GM12892 (cell line): ENCODE results near the gene ATR.
"Not testable (repeated sequence)": the region's sequence is repeated elsewhere in the genome, so short reads cannot be mapped to it uniquely, and the experiment has no call there.

ENCODE experiments used
- DNase-seq: peaks from one replicate; pipeline ENCODE4 v3.0.0; 2011; ENCODE audit not compliant: insufficient read length
- FAIRE-seq: peaks from 2 replicates; lab custom pipeline; 2011; peaks lifted over from hg19 to GRCh38; lab: Jason Lieb, UNC
- POLR2A ChIP-seq: IDR thresholded peaks from 2 replicates; pipeline ENCODE4 v1.6.1; 2011; ENCODE audit warnings: low read depth, low read length, control low read depth
- POLR2AphosphoS5 ChIP-seq: IDR thresholded peaks from 2 replicates; pipeline ENCODE4 v1.6.1; 2011; ENCODE audit warnings: low read depth, low read length, control low read depth
- TAF1 ChIP-seq: IDR thresholded peaks from 2 replicates; pipeline ENCODE4 v1.6.1; 2011; ENCODE audit warnings: low read depth, mild to moderate bottlenecking, control low read depth, low read length, borderline replicate concordance

Gene ATR

GRCh38 chr3:142459929-142460328 lies 118.6 kb downstream of the ATR start:
- DNase-seq (no peak), FAIRE-seq (no peak)
- TF ChIP-seq POLR2AphosphoS5 (no peak), POLR2A (no peak), TAF1 (no peak)

- FAIRE-seq (no peak), DNase-seq (no peak)
- TF ChIP-seq POLR2AphosphoS5 (no peak), POLR2A (no peak), TAF1 (no peak)
Measured at GRCh38 chr3:142459096-142459495, 119.4 kb downstream of the ATR start.

- DNase-seq = no peak
- no peak for FAIRE-seq
- TF ChIP-seq TAF1 (no peak), POLR2AphosphoS5 (no peak), POLR2A (no peak)
Measured at GRCh38 chr3:142450881-142451280, 127.7 kb downstream of the ATR start.

GRCh38 chr3:142450189-142450588 lies 128.3 kb downstream of the ATR start:
- TF ChIP-seq POLR2A = no peak
- no peak for TF ChIP-seq POLR2AphosphoS5
- TF ChIP-seq TAF1 = no peak
- FAIRE-seq = no peak
- no peak for DNase-seq

GRCh38 chr3:142447852-142448823 lies 130.4 kb downstream of the ATR start, which contains the start of gene XRN1:
XRN1 (minus strand) TSS chr3:142448037; CDS start chr3:142447944, 93 bp downstream.
- peak; percentile 91 for TF ChIP-seq TAF1
- peak; percentile 82 for TF ChIP-seq POLR2AphosphoS5
- TF ChIP-seq POLR2A = peak; percentile 88
- DNase-seq (peak; percentile 94), FAIRE-seq (peak; percentile 87)

- no peak for FAIRE-seq
- DNase-seq = no peak
- no peak for TF ChIP-seq POLR2A
- TF ChIP-seq TAF1 = no peak
- no peak for TF ChIP-seq POLR2AphosphoS5
Measured at GRCh38 chr3:142447301-142447851, 131.2 kb downstream of the ATR start.

- TF ChIP-seq TAF1 (no peak), POLR2A (no peak), POLR2AphosphoS5 (no peak)
- FAIRE-seq = peak; percentile 68
- DNase-seq = peak; percentile 14
Measured at GRCh38 chr3:142445816-142446254, 132.7 kb downstream of the ATR start.

- no peak for TF ChIP-seq POLR2A
- no peak for TF ChIP-seq TAF1
- TF ChIP-seq POLR2AphosphoS5 = no peak
- FAIRE-seq (no peak), DNase-seq (no peak)
Measured at GRCh38 chr3:142444343-142444742, 134.2 kb downstream of the ATR start.

- not testable (repeated sequence) for DNase-seq, FAIRE-seq
Measured at GRCh38 chr3:142443060-142443459, 135.5 kb downstream of the ATR start.

- not testable (repeated sequence) for DNase-seq, FAIRE-seq
Measured at GRCh38 chr3:142439499-142440220, 138.9 kb downstream of the ATR start.

- not testable (repeated sequence) for FAIRE-seq, DNase-seq
Measured at GRCh38 chr3:142438096-142438495, 140.4 kb downstream of the ATR start.

GRCh38 chr3:142436951-142437585 lies 141.5 kb downstream of the ATR start:
- DNase-seq (no peak), FAIRE-seq (no peak)
- no peak for TF ChIP-seq POLR2AphosphoS5
- no peak for TF ChIP-seq POLR2A
- TF ChIP-seq TAF1 = no peak
